PC-3 (cell line): ENCODE results near the gene TPST2.

ENCODE experiments used
- CTCF ChIP-seq: fragments of 300-600 bp; sonication (generic); conservative IDR thresholded peaks from 2 replicates; pipeline ENCODE4 v1.5.1; 2017; ENCODE audit warnings: antibody characterized with exemption, low read depth, mild to moderate bottlenecking, low read length
- EZH2 ChIP-seq: fragments of 300-600 bp; sonication (generic); IDR thresholded peaks from one replicate; pipeline ENCODE4 v1.6.1; 2017; ENCODE audit warnings: antibody characterized with exemption, mild to moderate bottlenecking, low read length; ENCODE audit not compliant: unreplicated experiment

DNA sequence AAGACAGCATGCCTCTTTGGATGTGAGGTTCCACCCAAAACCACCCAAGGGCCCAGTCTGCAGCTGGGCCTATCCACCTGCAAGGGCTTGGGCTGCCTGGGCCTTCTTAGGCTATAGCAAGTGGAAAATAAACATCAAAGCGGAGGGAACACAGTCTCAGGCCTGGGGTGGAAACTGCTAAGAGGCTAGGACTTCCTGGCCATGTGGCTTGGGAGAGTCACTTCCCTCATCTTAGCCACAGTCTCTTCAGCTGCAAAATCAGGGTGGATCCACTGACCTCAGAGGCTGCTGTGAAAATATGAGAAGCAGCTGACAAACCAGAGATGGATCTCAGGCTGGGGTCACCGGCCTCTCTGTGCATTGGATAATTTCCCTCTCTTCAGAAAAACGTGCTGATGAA lies 47.1 kb downstream of the TPST2 start:
- no peak for TF ChIP-seq EZH2
- no peak for TF ChIP-seq CTCF
